Upper lobe of right lung (tissue), 1 donor: ENCODE data around the gene ANKMY1. TPM values are rescaled to one million over a fixed set of nuclear protein-coding genes. Genes with fewer than 3 reads are reported as not detected.
A peak's percentile ranks its signal among the peaks of the same experiment; 100 is the strongest.

ENCODE experiments used
- ATAC-seq: fragments of 200-7000 bp; cut with Tn5 transposase; one replicate; pipeline ENCODE4 v1.9.1; 2020; ENCODE audit warnings: mild to moderate bottlenecking, moderate library complexity
- DNase-seq: peaks from one replicate; pipeline ENCODE4 v3.0.0-alpha.2; 2020
- H3K27ac ChIP-seq: fragments of 200-600 bp; one replicate; pipeline ENCODE4 v1.8.0; 2022
- H3K27me3 ChIP-seq: fragments of 200-600 bp; one replicate; pipeline ENCODE4 v1.8.0; 2022; ENCODE audit warnings: mild to moderate bottlenecking
- H3K36me3 ChIP-seq: fragments of 200-600 bp; one replicate; pipeline ENCODE4 v1.8.0; 2022
- H3K4me1 ChIP-seq: fragments of 200-600 bp; one replicate; pipeline ENCODE4 v1.8.0; 2022
- H3K4me3 ChIP-seq: fragments of 200-600 bp; one replicate; pipeline ENCODE4 v1.8.0; 2022; ENCODE audit warnings: mild to moderate bottlenecking
- H3K9me3 ChIP-seq: fragments of 200-600 bp; one replicate; pipeline ENCODE4 v1.8.0; 2022
- CTCF ChIP-seq: fragments of 200-600 bp; IDR thresholded peaks from one replicate; pipeline ENCODE4 v1.8.0; 2022; ENCODE audit warnings: antibody characterized with exemption
- intact Hi-C: fragments of 100-400 bp; cut with DNase I; formaldehyde crosslinking; loops from one replicate; pipeline ENCODE4 v1.11.0; 2022
- total RNA-seq: library from RNA; stranded (reverse); fragmentation: NEBNext Ultra II Directional; extraction: Animal tissue kit (Norgen Biotek cat#: 25700); gene quantifications from one replicate; pipeline ENCODE4 v1.2.1, GENCODE V29; 2021
- donor health status: DM: no; HTN: yes; CAD: no; lungs with severe emphysema.

The ANKMY1 gene
- total RNA-seq, 1 donor from 2014 or later: 19.3 TPM

GRCh38 chr2:240502059-240502429, 55.7 kb downstream of the ANKMY1 start:
- no peaks in the 10 kb centered on the region for H3K27me3 ChIP-seq
- intact Hi-C loops: no loop called here
- H3K36me3 ChIP-seq: peaks cover 8% of the 10 kb centered on the region
- ATAC-seq (no peak), DNase-seq (no peak)
- no peaks in the 10 kb centered on the region for H3K9me3 ChIP-seq
- no peak overlapping the region for H3K27ac ChIP-seq
- no peak overlapping the region for H3K4me3 ChIP-seq
- TF ChIP-seq CTCF: no peak
- H3K4me1 ChIP-seq: no peaks in the 10 kb centered on the region

DNA sequence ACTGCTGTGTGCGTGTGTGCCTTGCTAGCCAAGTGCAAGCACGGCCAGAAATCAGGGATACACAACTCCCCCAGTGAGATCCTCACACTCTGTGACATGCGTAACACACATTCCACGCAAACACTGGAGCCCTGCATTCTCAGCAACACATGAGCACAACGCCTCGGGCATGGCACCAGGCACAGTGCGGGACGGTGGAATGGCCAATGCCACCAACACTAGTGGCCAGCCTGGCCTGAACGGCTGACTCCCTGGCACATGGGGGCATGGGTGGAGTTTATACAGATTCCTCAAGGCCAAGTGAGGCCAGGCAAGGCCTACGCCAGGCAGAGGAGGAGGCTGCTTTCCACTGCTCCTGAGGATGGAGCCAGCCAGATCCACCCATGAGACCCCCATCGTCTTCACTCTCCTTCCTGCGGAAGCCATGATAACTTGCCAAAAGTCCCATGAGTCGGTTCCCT, 56.2 kb downstream of the ANKMY1 start:
- TF ChIP-seq CTCF: no peak
- DNase-seq (no peak), ATAC-seq (no peak)
- Histone ChIP-seq H3K4me1 (no peaks in the 10 kb centered on the region), H3K27ac (no peak overlapping the region), H3K4me3 (no peak overlapping the region), H3K27me3 (no peaks in the 10 kb centered on the region), H3K9me3 (no peaks in the 10 kb centered on the region), H3K36me3 (peaks cover 11% of the 10 kb centered on the region)
- intact Hi-C loops: no loop called here

DNA sequence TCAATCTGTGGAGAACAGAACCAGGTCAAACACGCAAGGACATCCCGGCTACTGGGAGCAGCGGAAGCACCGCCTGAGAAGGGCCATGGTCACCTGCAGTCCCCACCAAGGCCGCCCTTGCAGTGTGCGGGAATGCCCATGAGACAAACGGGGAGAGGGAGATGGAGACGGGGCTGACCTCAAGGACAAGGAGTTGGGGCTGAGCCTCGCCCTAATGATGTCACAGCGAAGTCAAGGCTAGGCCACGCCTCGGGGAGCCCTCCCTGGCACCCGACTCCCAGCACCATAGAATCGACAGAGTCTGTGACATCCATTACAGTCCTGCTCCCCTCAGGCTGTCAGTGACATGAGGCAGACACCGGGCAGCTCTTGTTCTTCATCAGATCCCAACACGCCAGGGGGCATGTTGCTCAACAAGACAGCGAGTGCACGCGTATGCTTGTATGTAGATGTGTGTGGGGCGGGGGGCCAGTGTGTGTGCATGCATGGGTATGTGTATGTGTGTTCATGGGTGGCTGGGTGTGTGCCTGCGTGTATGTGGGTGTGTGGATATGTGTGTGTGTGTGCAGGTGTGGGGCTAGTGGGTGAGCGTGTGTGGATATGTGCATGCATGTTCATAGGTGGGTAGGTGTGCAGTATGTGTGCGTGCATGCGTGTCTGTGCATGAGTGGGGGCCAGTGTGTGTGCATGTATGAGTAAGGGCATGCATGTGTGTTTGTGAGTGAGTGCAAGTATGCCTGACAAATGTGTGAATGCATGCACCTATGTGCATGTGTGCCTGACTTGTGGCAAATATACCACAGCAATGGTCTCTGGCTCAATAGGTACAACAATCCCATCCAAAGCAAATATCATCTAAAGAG, 57.0 kb downstream of the ANKMY1 start:
- Histone ChIP-seq H3K4me3 (no peak overlapping the region), H3K9me3 (no peaks in the 10 kb centered on the region), H3K27me3 (no peaks in the 10 kb centered on the region), H3K4me1 (no peaks in the 10 kb centered on the region), H3K27ac (no peak overlapping the region), H3K36me3 (peaks cover 13% of the 10 kb centered on the region)
- TF ChIP-seq CTCF: no peak
- ATAC-seq: no peak
- intact Hi-C loops: no loop called here
- no peak for DNase-seq

- H3K27me3 ChIP-seq: no peaks in the 10 kb centered on the region
- no peaks in the 10 kb centered on the region for H3K9me3 ChIP-seq
- no peaks in the 10 kb centered on the region for H3K4me1 ChIP-seq
- peaks cover 13% of the 10 kb centered on the region for H3K36me3 ChIP-seq
- ATAC-seq: peak; percentile 6
- H3K27ac ChIP-seq: no peak overlapping the region
- no peak for TF ChIP-seq CTCF
- H3K4me3 ChIP-seq: no peak overlapping the region
- intact Hi-C loops: no loop called here
- peak; percentile 51 for DNase-seq
Observed at GRCh38 chr2:240499309-240500301, 58.2 kb downstream of the ANKMY1 start.

- no peak overlapping the region for H3K27ac ChIP-seq
- H3K9me3 ChIP-seq: no peaks in the 10 kb centered on the region
- peaks cover 13% of the 10 kb centered on the region for H3K36me3 ChIP-seq
- TF ChIP-seq CTCF: no peak
- H3K4me1 ChIP-seq: no peaks in the 10 kb centered on the region
- no peak for ATAC-seq
- intact Hi-C loops: no loop called here
- H3K27me3 ChIP-seq: no peaks in the 10 kb centered on the region
- no peak overlapping the region for H3K4me3 ChIP-seq
- DNase-seq: peak; percentile 36
Observed at GRCh38 chr2:240498958-240499260, 58.9 kb downstream of the ANKMY1 start.
